HepG2 (cell line): Measurements from ENCODE around the gene ZNF23. TPM values are rescaled to one million over a fixed set of nuclear protein-coding genes. Genes with fewer than 3 reads are reported as not detected.

Source experiments
- BRF2 ChIP-seq: sonication (generic); formaldehyde crosslinking; IDR thresholded peaks from 2 replicates; pipeline ENCODE4 v1.8.1; 2022; ENCODE audit warnings: mild to moderate bottlenecking, missing genetic modification reagents
- DNMT1 ChIP-seq: sonication (generic); formaldehyde crosslinking; IDR thresholded peaks from 2 replicates; pipeline ENCODE4 v1.5.1; 2020; ENCODE audit warnings: mild to moderate bottlenecking, missing genetic modification reagents
- HINFP ChIP-seq: sonication (generic); formaldehyde crosslinking; IDR thresholded peaks from 2 replicates; pipeline ENCODE4 v1.4.0; 2020; ENCODE audit warnings: low read depth, mild to moderate bottlenecking, missing genetic modification reagents
- IRF9 ChIP-seq: sonication (generic); formaldehyde crosslinking; IDR thresholded peaks from 2 replicates; pipeline ENCODE4 v1.8.0; 2022; ENCODE audit warnings: missing genetic modification reagents, mild to moderate bottlenecking, borderline replicate concordance
- JARID2 ChIP-seq: sonication (generic); formaldehyde crosslinking; IDR thresholded peaks from 2 replicates; pipeline ENCODE4 v1.8.1; 2023; ENCODE audit warnings: missing genetic modification reagents, inconsistent platforms; ENCODE audit not compliant: insufficient replicate concordance
- KDM5B ChIP-seq: sonication (generic); formaldehyde crosslinking; IDR thresholded peaks from 2 replicates; pipeline ENCODE4 v1.4.0; 2020; ENCODE audit warnings: missing genetic modification reagents, mild to moderate bottlenecking, borderline replicate concordance
- NFIC ChIP-seq: IDR thresholded peaks from 2 replicates; pipeline ENCODE4 v1.6.1; 2012; ENCODE audit warnings: mild to moderate bottlenecking, low read length, inconsistent platforms
- SOX13 ChIP-seq, 3 experiments: fragments of 450-650 bp in 1 of 3; sonication (generic) in 1 of 3; formaldehyde crosslinking in 1 of 3; IDR thresholded peaks in 2 of 3; conservative IDR thresholded peaks in 1 of 3; 2 replicates each; pipeline versions ENCODE4 v1.5.0 to v1.6.1; 2016 to 2020; ENCODE audit warnings: antibody characterized with exemption in 1 of 3, mild to moderate bottlenecking in 1 of 3, missing compliant biosample characterization in 1 of 3, missing genetic modification reagents in 1 of 3, moderate library complexity in 1 of 3
- TRAFD1 ChIP-seq: sonication (generic); formaldehyde crosslinking; IDR thresholded peaks from 2 replicates; pipeline ENCODE4 v1.5.1; 2020; ENCODE audit warnings: missing genetic modification reagents, mild to moderate bottlenecking, borderline replicate concordance
- ZBTB2 ChIP-seq: sonication (generic); formaldehyde crosslinking; IDR thresholded peaks from 2 replicates; pipeline ENCODE4 v1.8.0; 2022; ENCODE audit warnings: low read depth, missing genetic modification reagents
- ZBTB20 ChIP-seq: sonication (generic); formaldehyde crosslinking; IDR thresholded peaks from 2 replicates; pipeline ENCODE4 v1.8.1; 2023; ENCODE audit warnings: missing genetic modification reagents, low read depth, mild to moderate bottlenecking, borderline replicate concordance
- ZNF17 ChIP-seq: sonication (generic); formaldehyde crosslinking; IDR thresholded peaks from 2 replicates; pipeline ENCODE4 v1.5.0; 2020; ENCODE audit warnings: mild to moderate bottlenecking, missing genetic modification reagents
- ZNF329 ChIP-seq: sonication (generic); formaldehyde crosslinking; IDR thresholded peaks from 2 replicates; pipeline ENCODE4 v1.9.0; 2021; ENCODE audit warnings: low read depth, mild to moderate bottlenecking, missing genetic modification reagents
- ZNF546 ChIP-seq: sonication (generic); formaldehyde crosslinking; conservative IDR thresholded peaks from 2 replicates; pipeline ENCODE4 v1.8.1; 2023; ENCODE audit warnings: mild to moderate bottlenecking, missing genetic modification reagents
- ZNF574 ChIP-seq: sonication (generic); formaldehyde crosslinking; IDR thresholded peaks from 2 replicates; pipeline ENCODE4 v1.4.0; 2020; ENCODE audit warnings: missing genetic modification reagents
- ZNF607 ChIP-seq: sonication (generic); formaldehyde crosslinking; IDR thresholded peaks from 2 replicates; pipeline ENCODE4 v1.5.1; 2020; ENCODE audit warnings: missing genetic modification reagents, mild to moderate bottlenecking, borderline replicate concordance
- ZSCAN9 ChIP-seq: IDR thresholded peaks from 2 replicates; pipeline ENCODE4 v1.6.1; 2016; ENCODE audit warnings: borderline replicate concordance
- polyA plus RNA-seq, 8 experiments: library from polyadenylated mRNA; depleted of rRNA in 3 of 8; stranded (reverse) in 7 of 8; unstranded in 1 of 8; fragments of >200 nt; fragmentation: Illumina TruSeq in 4 of 8; extraction: Trizol in 4 of 8; gene quantifications; 2 replicates each; pipeline versions ENCODE4 v1.2.1 to v1.2.3, GENCODE V29; 2011 to 2016; ENCODE audit warnings: low read depth in 4 of 8, missing spikeins in 1 of 8, mixed read lengths in 1 of 8; ENCODE audit not compliant: insufficient read depth in 1 of 8
- total RNA-seq, 5 experiments: library from RNA; depleted of rRNA; stranded (reverse); fragments of >200 nt; fragmentation: Illumina TruSeq; extraction: Trizol; gene quantifications; 2 replicates each; pipeline ENCODE4 v1.2.3, GENCODE V29; 2016; ENCODE audit warnings: low read depth in 1 of 5

Gene ZNF23
- total and polyA plus RNA-seq, 2 of the 13 experiments (the other 11 are each of a cell fraction or from before 2014, with no cell fraction given) = 8.6 to 12.2 TPM

- TF ChIP-seq ZNF546 (CRISPR knock-in tag) (peak; percentile 97), ZNF607 (CRISPR knock-in tag) (peak; percentile 84), ZBTB2 (CRISPR knock-in tag) (peak; percentile 52; the same call in 1 of the 2 replicates), ZNF329 (peak; percentile 90; the same call in 1 of the 2 replicates), ZNF17 (CRISPR knock-in tag) (0 out of 2 replicates have a peak, but pooled peaks have one; percentile 79), IRF9 (peak; percentile 92), DNMT1 (CRISPR knock-in tag) (no peak), ZBTB20 (CRISPR knock-in tag) (peak; percentile 79; the same call in 1 of the 2 replicates), JARID2 (CRISPR knock-in tag) (peak; percentile 77), ZSCAN9 (CRISPR knock-in tag) (peak; percentile 100), TRAFD1 (CRISPR knock-in tag) (peak; percentile 82; the same call in 1 of the 2 replicates), HINFP (CRISPR knock-in tag) (peak; percentile 90), BRF2 (CRISPR knock-in tag) (no peak), ZNF574 (CRISPR knock-in tag) (peak; percentile 87), SOX13 (IDR thresholded peaks at IDR 0.05) (no peak), SOX13 (CRISPR knock-in tag; conservative IDR thresholded peaks at IDR 0.05 in 1 of 2, IDR thresholded peaks at IDR 0.05 in 1 of 2) (peak in 1 of 2 experiments; percentile 68; a peak in 2 of 4 replicates), NFIC (no peak), KDM5B (CRISPR knock-in tag) (peak; percentile 84; the same call in 1 of the 2 replicates)
Observed at GRCh38 chr16:71467810-71468209, 5.8 kb upstream of the ZNF23 start (continued).
